WTC11 (cell line): ENCODE measurements around the gene NKX2-4.

Source experiments
- CTCF ChIP-seq: fragments of 200-600 bp; IDR thresholded peaks from 2 replicates; pipeline ENCODE4 v1.8.0; 2022; ENCODE audit warnings: antibody characterized with exemption
- FOXJ3 ChIP-seq: sonication (generic); formaldehyde crosslinking; IDR thresholded peaks from 2 replicates; pipeline ENCODE4 v1.9.0; 2021; ENCODE audit warnings: missing genetic modification reagents, mild to moderate bottlenecking, borderline replicate concordance

GRCh38 chr20:21373436-21373835 lies 23.9 kb downstream of the NKX2-4 start:
- TF ChIP-seq FOXJ3, result no peak
- no peak for TF ChIP-seq CTCF
